Panc1 (cell line): ENCODE results near the gene ADK. TPM values are rescaled to one million over a fixed set of nuclear protein-coding genes. Genes with fewer than 3 reads are reported as not detected.

Experiments
- ATAC-seq: fragments of 200-7000 bp; cut with Tn5 transposase; 2 replicates; pipeline ENCODE4 v1.9.1; 2020; ENCODE audit warnings: mild to moderate bottlenecking, moderate library complexity
- BruUV-seq: library from RNA; stranded (reverse); fragments of 400-500 nt; replicated peaks from 2 replicates; lab custom pipeline; 2021; lab: Mats Ljungman, UMichigan
- CTCF ChIA-PET: fragments of 300-600 bp; sonication (Branson Sonifier 250); formaldehyde crosslinking; loops from one replicate; lab custom pipeline; 2022; ENCODE audit warnings: antibody characterized with exemption; lab: Charles Lee
- POLR2A ChIA-PET: fragments of 300-600 bp; sonication (Branson Sonifier 250); formaldehyde crosslinking; loops from one replicate; lab custom pipeline; 2022; ENCODE audit warnings: antibody characterized with exemption; lab: Charles Lee
- DNase-seq: peaks from one replicate; pipeline ENCODE4 v3.0.0-alpha.2; 2010; ENCODE audit warnings: low read depth, low spot score
- H3K27ac ChIP-seq: 2 replicates; pipeline ENCODE4 v1.5.1; 2011; ENCODE audit warnings: mild to moderate bottlenecking, low read length, inconsistent platforms
- H3K27me3 ChIP-seq: fragments of 200-500 bp; sonication (Bioruptor generic); 2 replicates; pipeline ENCODE4 v1.6.0; 2014; ENCODE audit warnings: low read length, inconsistent platforms; ENCODE audit not compliant: control insufficient read depth, insufficient read depth
- H3K36me3 ChIP-seq: fragments of 200-500 bp; sonication (Bioruptor generic); 2 replicates; pipeline ENCODE4 v1.5.1; 2014; ENCODE audit warnings: inconsistent platforms, mild to moderate bottlenecking, low read length, moderate library complexity; ENCODE audit not compliant: control insufficient read depth, insufficient read depth
- H3K4me1 ChIP-seq: 2 replicates; pipeline ENCODE4 v1.5.1; 2011; ENCODE audit warnings: inconsistent platforms, mild to moderate bottlenecking, low read length, moderate library complexity; ENCODE audit not compliant: control insufficient read depth, insufficient read depth
- H3K4me3 ChIP-seq, 2 experiments: 2 replicates each; pipeline ENCODE4 v1.5.1; 2011 to 2012; ENCODE audit warnings: low read depth in 2 of 2, low read length in 2 of 2, mild to moderate bottlenecking in 2 of 2, inconsistent platforms in 1 of 2, moderate library complexity in 1 of 2
- H3K9me3 ChIP-seq: fragments of 200-500 bp; sonication (Bioruptor generic); 2 replicates; pipeline ENCODE4 v1.5.1; 2014; ENCODE audit warnings: low read depth, mild to moderate bottlenecking, inconsistent platforms, low read length, moderate library complexity; ENCODE audit not compliant: control insufficient read depth, insufficient read depth
- CTCF ChIP-seq: fragments of 450-650 bp; IDR thresholded peaks from 2 replicates; pipeline ENCODE4 v1.5.1; 2017; ENCODE audit warnings: mild to moderate bottlenecking
- POLR2AphosphoS5 ChIP-seq: IDR thresholded peaks from 2 replicates; pipeline ENCODE4 v1.6.1; 2012; ENCODE audit warnings: mild to moderate bottlenecking, low read depth, low read length, moderate library complexity
- REST ChIP-seq, 2 experiments: IDR thresholded peaks; 2 replicates each; pipeline ENCODE4 v1.6.1; 2011 to 2012; ENCODE audit warnings: low read depth in 2 of 2, control low read depth in 1 of 2, low read length in 1 of 2, mild to moderate bottlenecking in 1 of 2, moderate library complexity in 1 of 2; ENCODE audit not compliant: insufficient read depth in 1 of 2
- SIN3A ChIP-seq: IDR thresholded peaks from 2 replicates; pipeline ENCODE4 v1.6.1; 2012; ENCODE audit warnings: low read depth, mild to moderate bottlenecking, low read length, moderate library complexity, borderline replicate concordance; ENCODE audit not compliant: insufficient read depth
- TCF7L2 ChIP-seq: IDR thresholded peaks from 2 replicates; pipeline ENCODE4 v1.6.1; 2011; ENCODE audit warnings: mild to moderate bottlenecking, low read depth, low read length, inconsistent platforms
- in situ Hi-C: cut with HindIII; loops from 2 replicates; pipeline ENCODE4 v1.10.0; 2016; ENCODE audit warnings: low sequenced_read_pairs, low pct_unique_long_range_greater_than_20kb
- intact Hi-C: fragments of 100-400 bp; cut with micrococcal nuclease; formaldehyde crosslinking; loops from one replicate; pipeline ENCODE4 v1.10.0; 2022; ENCODE audit not compliant: unreplicated experiment
- total RNA-seq: library from RNA; stranded (reverse); gene quantifications from one replicate; pipeline ENCODE4 v1.2.1, GENCODE V29; 2021; ENCODE audit not compliant: unreplicated experiment

The ADK gene
- total RNA-seq, 1 experiment from 2014 or later, result 64.5 TPM

GRCh38 chr10:74432841-74433594 is 282.0 kb downstream of the ADK start:
- intact Hi-C loops, result no loop called here
- Histone ChIP-seq H3K9me3 (no peaks in the 10 kb centered on the region), H3K36me3 (no peaks in the 10 kb centered on the region), H3K4me3 (no peak overlapping the region), H3K4me1 (0 out of 2 replicates have a peak, but pooled peaks cover 3% of the 10 kb centered on the region), H3K27ac (no peak overlapping the region), H3K27me3 (no peaks in the 10 kb centered on the region)
- in situ Hi-C loops, result no loop called here
- DNase-seq, result no peak
- no peak for TF ChIP-seq SIN3A
- no peak for TF ChIP-seq REST (IDR thresholded peaks at IDR 0.05; ENCODE audit: insufficient read depth in 1 of 2, low read depth in 2 of 2, low read length in 1 of 2)
- TF ChIP-seq POLR2AphosphoS5, result no peak
- POLR2A ChIA-PET, result no interaction called here
- no TSS peak for BruUV-seq
- CTCF ChIA-PET, result no interaction called here
- no peak for ATAC-seq

GRCh38 chr10:74433595-74433956 is 282.6 kb downstream of the ADK start:
- no peak for DNase-seq
- POLR2A ChIA-PET, result no interaction called here
- in situ Hi-C loops (no loop called here), intact Hi-C loops (no loop called here)
- no peak for ATAC-seq
- Histone ChIP-seq H3K4me3 (no peak overlapping the region), H3K36me3 (no peaks in the 10 kb centered on the region), H3K27me3 (no peaks in the 10 kb centered on the region), H3K27ac (no peak overlapping the region), H3K4me1 (0 out of 2 replicates have a peak, but pooled peaks cover 3% of the 10 kb centered on the region), H3K9me3 (no peaks in the 10 kb centered on the region)
- no TSS peak for BruUV-seq
- CTCF ChIA-PET, result no interaction called here
- no peak for TF ChIP-seq REST (IDR thresholded peaks at IDR 0.05; ENCODE audit: insufficient read depth in 1 of 2, low read depth in 2 of 2, low read length in 1 of 2)
- TF ChIP-seq SIN3A, result no peak
- no peak for TF ChIP-seq CTCF
- TF ChIP-seq POLR2AphosphoS5, result no peak
- TF ChIP-seq TCF7L2, result no peak
